ENCODE data around the gene MEAF6. TPM values are rescaled to one million over a fixed set of nuclear protein-coding genes. Genes with fewer than 3 reads are reported as not detected.
"Not testable (repeated sequence)": the region's sequence is repeated elsewhere in the genome, so short reads cannot be mapped to it uniquely, and the experiment has no call there.

MEAF6 gene
- polyA plus RNA-seq, 1 of the 3 experiments (the other 2 are of a cell fraction): 60.5 TPM

GRCh38 chr1:37560401-37561132 is 46.0 kb upstream of the MEAF6 start:
- Histone ChIP-seq H3K27ac (ENCODE audit: low read depth in 2 of 2, low read length in 1 of 2) (no peak overlapping the region), H3K36me3 (replicated peaks in 1 of 2; ENCODE audit: control insufficient read depth in 1 of 2, insufficient read depth in 2 of 2, low read length in 1 of 2) (peaks cover 18 to 25% of the 10 kb centered on the region in 2 experiments), H3K4me1 (ENCODE audit: control insufficient read depth in 1 of 2, insufficient read depth in 2 of 2, low read depth in 1 of 2, low read length in 1 of 2) (peaks cover 0 to 12% of the 10 kb centered on the region in 2 experiments; a peak in 1 of 4 replicates), H3K27me3 (ENCODE audit: insufficient read depth) (no peaks in the 10 kb centered on the region), H4K20me1 (ENCODE audit: insufficient read depth) (no peaks in the 10 kb centered on the region), H2AFZ (ENCODE audit: low read depth) (no peak overlapping the region), H3K9me2 (no peaks in the 10 kb centered on the region), H3K9me3 (no peaks in the 10 kb centered on the region), H3K9ac (no peak overlapping the region), H3K4me3 (ENCODE audit: low read depth in 2 of 2, low read length in 1 of 2) (no peak overlapping the region), H3K79me2 (ENCODE audit: insufficient read depth) (no peaks in the 10 kb centered on the region), H3F3A (replicated peaks; ENCODE audit: insufficient read depth) (peaks cover 14% of the 10 kb centered on the region), H3K4me2 (no peak overlapping the region)
- TF ChIP-seq NFIC (IDR thresholded peaks at IDR 0.05; ENCODE audit: borderline replicate concordance) (no peak), PBX3 (IDR thresholded peaks at IDR 0.05) (no peak), CHD2 (IDR thresholded peaks at IDR 0.05; ENCODE audit: low read length, partially characterized antibody) (no peak), MEF2A (IDR thresholded peaks at IDR 0.05; ENCODE audit: borderline replicate concordance, low read depth) (no peak), FOXM1 (IDR thresholded peaks at IDR 0.05; ENCODE audit: low read depth) (no peak), ZBTB33 (IDR thresholded peaks at IDR 0.05; ENCODE audit: borderline replicate concordance, low read depth) (no peak), EP300 (IDR thresholded peaks at IDR 0.05; ENCODE audit: borderline replicate concordance in 1 of 2, low read depth in 1 of 2, low read length in 1 of 2) (no peak), ELF1 (IDR thresholded peaks at IDR 0.05) (no peak), IRF3 (IDR thresholded peaks at IDR 0.05; ENCODE audit: low read depth, low read length) (no peak), RAD21 (IDR thresholded peaks at IDR 0.05; ENCODE audit: low read length) (no peak), SIN3A (IDR thresholded peaks at IDR 0.05; ENCODE audit: borderline replicate concordance, low read depth, low read length) (no peak), YY1 (IDR thresholded peaks at IDR 0.05; ENCODE audit: low read depth) (no peak), MAX (IDR thresholded peaks at IDR 0.05; ENCODE audit: low read depth) (no peak), TEAD4 (IDR thresholded peaks at IDR 0.05; ENCODE audit: borderline replicate concordance, insufficient read depth) (no peak), FOXJ3 (CRISPR knock-in tag; IDR thresholded peaks at IDR 0.05) (no peak), MXI1 (IDR thresholded peaks at IDR 0.05; ENCODE audit: low read depth, low read length) (no peak), NRF1 (IDR thresholded peaks at IDR 0.05; ENCODE audit: low read depth, low read length) (no peak), RXRA (IDR thresholded peaks at IDR 0.05; ENCODE audit: borderline replicate concordance, low read depth) (no peak), GATA2 (CRISPR knock-in tag; IDR thresholded peaks at IDR 0.05) (no peak)
- WGBS (ENCODE audit: low lambda C conversion rate): 86% methylated on average over 10 of the region's 10 CpGs
- ChIA-PET POLR2A (no interaction called here), CTCF (interaction anchor here (0.6 to 1.5 kb wide), 4 partner anchors 37 to 1275 kb away, joined by 3 to 5 read pairs (median 3); no protein-coding TSS in a partner anchor)
- no peak for DNase-seq

- H3K9ac ChIP-seq; H3F3A ChIP-seq (replicated peaks; ENCODE audit: insufficient read depth); H3K4me2 ChIP-seq; H4K20me1 ChIP-seq (ENCODE audit: insufficient read depth); H3K9me3 ChIP-seq; H3K9me2 ChIP-seq; POLR2A ChIA-PET; H3K79me2 ChIP-seq (ENCODE audit: insufficient read depth); DNase-seq; H3K27me3 ChIP-seq (ENCODE audit: insufficient read depth); H2AFZ ChIP-seq (ENCODE audit: low read depth); H3K4me3 ChIP-seq (ENCODE audit: low read depth in 2 of 2, low read length in 1 of 2); H3K27ac ChIP-seq (ENCODE audit: low read depth in 2 of 2, low read length in 1 of 2): not testable (repeated sequence)
- Histone ChIP-seq H3K4me1 (ENCODE audit: control insufficient read depth in 1 of 2, insufficient read depth in 2 of 2, low read depth in 1 of 2, low read length in 1 of 2) (peaks cover 0 to 12% of the 10 kb centered on the region in 2 experiments; a peak in 1 of 4 replicates), H3K36me3 (replicated peaks in 1 of 2; ENCODE audit: control insufficient read depth in 1 of 2, insufficient read depth in 2 of 2, low read length in 1 of 2) (peaks cover 12 to 19% of the 10 kb centered on the region in 2 experiments)
- CTCF ChIA-PET: interaction anchor here (1.5 kb wide), 2 partner anchors 38 to 123 kb away, joined by 3 to 5 read pairs; no protein-coding TSS in a partner anchor
- WGBS (ENCODE audit: low lambda C conversion rate): 75% methylated on average over 12 of the region's 12 CpGs
These were observed 45.4 kb upstream of the MEAF6 start for GRCh38 chr1:37559957-37560379.

Data from SK-N-SH (cell line).